Caco-2 (cell line): ENCODE measurements around the gene TSHZ2. TPM values are rescaled to one million over a fixed set of nuclear protein-coding genes. Genes with fewer than 3 reads are reported as not detected.

Experiments
- BruUV-seq: library from RNA; stranded (reverse); fragments of 400-500 nt; replicated peaks from 2 replicates; lab custom pipeline; 2021; lab: Mats Ljungman, UMichigan
- CTCF ChIA-PET: fragments of 300-600 bp; sonication (Branson Sonifier 250); formaldehyde crosslinking; loops from one replicate; lab custom pipeline; 2022; ENCODE audit warnings: antibody characterized with exemption; lab: Charles Lee
- POLR2A ChIA-PET: fragments of 300-600 bp; sonication (Branson Sonifier 250); formaldehyde crosslinking; loops from one replicate; lab custom pipeline; 2022; ENCODE audit warnings: antibody characterized with exemption; lab: Charles Lee
- DNase-seq, 2 experiments: peaks; one replicate each; pipeline versions ENCODE4 v3.0.0 to v3.0.0-alpha.2; 2020 to 2022
- H3K27me3 ChIP-seq: replicated peaks from 2 replicates; pipeline ENCODE4 v1.6.0; 2011; ENCODE audit warnings: low read length; ENCODE audit not compliant: control insufficient read depth, insufficient read depth
- H3K36me3 ChIP-seq: 2 replicates; pipeline ENCODE4 v1.5.1; 2011; ENCODE audit warnings: low read length; ENCODE audit not compliant: control insufficient read depth, insufficient read depth
- H3K4me1 ChIP-seq: fragments of 250-450 bp; sonication (Bioruptor Pico); 2 replicates; pipeline ENCODE4 v1.5.1; 2020; ENCODE audit warnings: mild to moderate bottlenecking
- H3K4me3 ChIP-seq: 2 replicates; pipeline ENCODE4 v1.5.1; 2011; ENCODE audit warnings: low read depth, mild to moderate bottlenecking, control low read depth, low read length
- H3K9me3 ChIP-seq: fragments of 250-450 bp; sonication (Bioruptor Pico); 2 replicates; pipeline ENCODE4 v1.5.1; 2020; ENCODE audit warnings: mild to moderate bottlenecking, moderate library complexity
- H3K27ac Mint-ChIP-seq: one replicate; pipeline ENCODE4 v1.8.0; 2022; ENCODE audit warnings: mixed read lengths; ENCODE audit not compliant: unreplicated experiment
- H3K27me3 Mint-ChIP-seq: one replicate; pipeline ENCODE4 v1.8.0; 2022; ENCODE audit warnings: mixed read lengths; ENCODE audit not compliant: insufficient read depth, unreplicated experiment
- H3K36me3 Mint-ChIP-seq: one replicate; pipeline ENCODE4 v1.8.0; 2022; ENCODE audit warnings: mild to moderate bottlenecking, mixed read lengths; ENCODE audit not compliant: insufficient read depth, unreplicated experiment
- H3K4me1 Mint-ChIP-seq: one replicate; pipeline ENCODE4 v1.8.0; 2022; ENCODE audit warnings: low read depth, mixed read lengths; ENCODE audit not compliant: unreplicated experiment
- H3K4me3 Mint-ChIP-seq: one replicate; pipeline ENCODE4 v1.8.0; 2022; ENCODE audit warnings: mild to moderate bottlenecking, moderate library complexity, mixed read lengths; ENCODE audit not compliant: unreplicated experiment
- H3K9me3 Mint-ChIP-seq: one replicate; pipeline ENCODE4 v1.8.0; 2022; ENCODE audit warnings: mixed read lengths; ENCODE audit not compliant: unreplicated experiment
- CTCF ChIP-seq, 2 experiments: fragments of 200-600 bp in 1 of 2; IDR thresholded peaks; 1 replicate in 1 of 2; 2 replicates in 1 of 2; pipeline versions ENCODE4 v1.5.1 to v1.8.0; 2011 to 2022; ENCODE audit warnings: antibody characterized with exemption in 1 of 2, control low read depth in 1 of 2, inconsistent platforms in 1 of 2, low read depth in 1 of 2, low read length in 1 of 2, mild to moderate bottlenecking in 1 of 2, moderate library complexity in 1 of 2; ENCODE audit not compliant: insufficient read depth in 1 of 2, severe bottlenecking in 1 of 2, unreplicated experiment in 1 of 2
- intact Hi-C: fragments of 100-400 bp; cut with micrococcal nuclease; formaldehyde crosslinking; loops from one replicate; pipeline ENCODE4 v1.10.0; 2022; ENCODE audit not compliant: unreplicated experiment
- total RNA-seq: library from RNA; stranded (reverse); gene quantifications from 2 replicates; pipeline ENCODE4 v1.2.3, GENCODE V29; 2022

Gene TSHZ2
- total RNA-seq, 1 experiment from 2014 or later: 0.07 TPM

- no peak for DNase-seq
- Mint-ChIP-seq H3K36me3 (no peaks in the 10 kb centered on the region), H3K27ac (no peak overlapping the region), H3K27me3 (peaks cover 8% of the 10 kb centered on the region), H3K9me3 (no peaks in the 10 kb centered on the region), H3K4me3 (no peak overlapping the region), H3K4me1 (peaks cover 8% of the 10 kb centered on the region)
- no peaks in the 10 kb centered on the region for H3K4me1 ChIP-seq
- no TSS peak for BruUV-seq
- no peaks in the 10 kb centered on the region for H3K27me3 ChIP-seq
- no peak for TF ChIP-seq CTCF (IDR thresholded peaks at IDR 0.05; ENCODE audit: insufficient read depth in 1 of 2, low read depth in 1 of 2, low read length in 1 of 2, severe bottlenecking in 1 of 2, unreplicated experiment in 1 of 2)
- ChIA-PET CTCF (interaction anchor here (0.6 kb wide), 1 partner anchor 1533 kb away, joined by 3 read pairs; no protein-coding TSS in a partner anchor), POLR2A (no interaction called here)
- H3K4me3 ChIP-seq: no peak overlapping the region
- H3K9me3 ChIP-seq: no peaks in the 10 kb centered on the region
- intact Hi-C loops: no loop called here
- H3K36me3 ChIP-seq: no peaks in the 10 kb centered on the region
Observed at GRCh38 chr20:53390770-53391169, 418.6 kb downstream of the TSHZ2 start.

DNA sequence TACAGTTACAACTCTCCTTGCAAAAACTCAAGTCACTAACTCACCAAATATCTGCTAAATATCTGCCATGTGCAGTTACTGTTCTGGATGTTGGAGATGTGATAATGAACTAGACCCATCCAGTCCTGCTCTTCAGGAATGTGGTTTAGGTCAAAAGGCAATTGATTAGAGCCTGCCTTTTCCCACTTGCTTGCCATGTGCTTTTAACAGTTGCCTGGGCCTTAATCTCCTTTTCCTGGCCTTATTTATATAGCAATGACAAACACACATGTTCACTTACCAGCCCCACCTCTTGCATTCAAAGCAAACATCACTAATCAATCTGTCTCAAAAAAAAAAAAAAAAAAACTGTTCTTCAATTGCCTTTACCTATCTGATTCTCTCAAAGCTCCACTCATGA lies 422.3 kb downstream of the TSHZ2 start:
- intact Hi-C loops: no loop called here

DNA sequence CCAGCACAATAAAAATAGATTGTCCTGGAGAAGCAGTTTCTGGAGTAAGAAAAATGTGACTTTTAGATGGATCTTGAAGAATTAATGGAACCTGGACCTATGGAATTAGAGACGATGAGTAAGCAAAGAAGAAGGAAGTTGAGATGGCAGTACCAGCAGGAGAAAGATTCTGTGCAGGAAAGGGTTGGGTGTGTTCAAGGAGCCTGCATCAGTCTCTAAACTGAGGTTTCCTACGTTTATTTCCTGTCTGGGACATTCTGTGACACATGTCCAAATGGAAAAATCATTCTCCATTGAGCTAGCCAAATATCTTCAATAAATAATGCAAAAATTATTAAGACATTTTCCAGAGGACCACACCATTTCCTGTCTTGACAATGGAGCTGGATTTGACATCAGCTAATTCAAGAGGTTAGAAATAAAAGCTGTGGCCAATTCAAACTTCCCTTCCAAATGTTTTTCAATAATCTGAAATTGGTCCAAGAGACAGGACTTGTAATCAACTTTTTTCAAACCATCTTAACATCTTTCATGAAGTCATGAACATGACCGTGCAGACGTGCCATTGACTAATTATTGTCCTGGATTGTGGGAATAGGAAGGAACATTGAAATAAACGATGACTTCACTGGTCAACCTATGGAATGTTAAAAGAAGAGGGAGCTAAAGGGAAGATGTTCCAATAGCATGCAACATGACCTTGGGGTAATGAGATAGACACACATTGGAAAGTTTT lies 423.2 kb downstream of the TSHZ2 start:
- no peaks in the 10 kb centered on the region for H3K9me3 Mint-ChIP-seq
- intact Hi-C loops: no loop called here
- no peaks in the 10 kb centered on the region for H3K36me3 Mint-ChIP-seq
- Histone ChIP-seq H3K36me3 (no peaks in the 10 kb centered on the region), H3K4me3 (no peak overlapping the region), H3K9me3 (no peaks in the 10 kb centered on the region), H3K27me3 (no peaks in the 10 kb centered on the region), H3K4me1 (no peaks in the 10 kb centered on the region)
- no peak overlapping the region for H3K27ac Mint-ChIP-seq
- BruUV-seq: no TSS peak
- DNase-seq: no peak
- H3K4me3 Mint-ChIP-seq: no peak overlapping the region
- no peak for TF ChIP-seq CTCF (IDR thresholded peaks at IDR 0.05; ENCODE audit: insufficient read depth in 1 of 2, low read depth in 1 of 2, low read length in 1 of 2, severe bottlenecking in 1 of 2, unreplicated experiment in 1 of 2)
- peaks cover 7% of the 10 kb centered on the region for H3K27me3 Mint-ChIP-seq
- peaks cover 8% of the 10 kb centered on the region for H3K4me1 Mint-ChIP-seq
- POLR2A ChIA-PET: no interaction called here
- CTCF ChIA-PET: no interaction called here

More for the DNA sequence above, 422.3 kb downstream of the TSHZ2 start:
- DNase-seq: no peak
- Histone ChIP-seq H3K4me3 (no peak overlapping the region), H3K4me1 (no peaks in the 10 kb centered on the region), H3K9me3 (no peaks in the 10 kb centered on the region), H3K36me3 (no peaks in the 10 kb centered on the region), H3K27me3 (no peaks in the 10 kb centered on the region)
- Mint-ChIP-seq H3K27ac (no peak overlapping the region), H3K9me3 (no peaks in the 10 kb centered on the region), H3K4me3 (no peak overlapping the region), H3K27me3 (peaks cover 6% of the 10 kb centered on the region), H3K36me3 (no peaks in the 10 kb centered on the region), H3K4me1 (peaks cover 8% of the 10 kb centered on the region)
- ChIA-PET POLR2A (no interaction called here), CTCF (no interaction called here)
- no TSS peak for BruUV-seq
- no peak for TF ChIP-seq CTCF (IDR thresholded peaks at IDR 0.05; ENCODE audit: insufficient read depth in 1 of 2, low read depth in 1 of 2, low read length in 1 of 2, severe bottlenecking in 1 of 2, unreplicated experiment in 1 of 2)
